Mammary epithelial cell (primary cell): ENCODE measurements around the gene SHROOM1.

Experiments used
- CTCF ChIP-seq, 2 donors: IDR thresholded peaks in 1 of 2; conservative IDR thresholded peaks in 1 of 2; 2 replicates each; pipeline ENCODE4 v1.5.1; 2011 to 2012; ENCODE audit warnings: inconsistent platforms in 2 of 2, low read length in 2 of 2, mild to moderate bottlenecking in 2 of 2, control low read depth in 1 of 2, low read depth in 1 of 2; ENCODE audit not compliant: insufficient read depth in 1 of 2; ENCODE audit errors: extremely low read depth in 1 of 2
- EZH2 ChIP-seq: IDR thresholded peaks from 2 replicates; pipeline ENCODE4 v1.6.1; 2012; ENCODE audit warnings: low read length, inconsistent platforms, borderline replicate concordance

GRCh38 chr5:132828846-132829494 lies 1.5 kb downstream of the SHROOM1 start:
- no peak for TF ChIP-seq CTCF (conservative IDR thresholded peaks at IDR 0.05 in 1 of 2, IDR thresholded peaks at IDR 0.05 in 1 of 2; ENCODE audit: extremely low read depth in 1 of 2, insufficient read depth in 1 of 2, low read depth in 1 of 2, low read length in 2 of 2)
- TF ChIP-seq EZH2: no peak
